D721Med (cell line): ENCODE data around the gene ADAMTS12.

Experiments
- DNase-seq: peaks from one replicate; pipeline ENCODE4 v3.0.0; 2011; ENCODE audit warnings: low spot score; ENCODE audit not compliant: insufficient read length
- FAIRE-seq: peaks from 2 replicates; lab custom pipeline; 2011; peaks lifted over from hg19 to GRCh38; lab: Jason Lieb, UNC
- TF ChIP-seq, protein P1 (sequence below): IDR thresholded peaks from 2 replicates; pipeline ENCODE4 v1.5.1; 2012; ENCODE audit warnings: mild to moderate bottlenecking, control low read depth; ENCODE audit not compliant: insufficient read depth; ENCODE audit errors: missing control alignments

The ADAMTS12 gene, protein sequence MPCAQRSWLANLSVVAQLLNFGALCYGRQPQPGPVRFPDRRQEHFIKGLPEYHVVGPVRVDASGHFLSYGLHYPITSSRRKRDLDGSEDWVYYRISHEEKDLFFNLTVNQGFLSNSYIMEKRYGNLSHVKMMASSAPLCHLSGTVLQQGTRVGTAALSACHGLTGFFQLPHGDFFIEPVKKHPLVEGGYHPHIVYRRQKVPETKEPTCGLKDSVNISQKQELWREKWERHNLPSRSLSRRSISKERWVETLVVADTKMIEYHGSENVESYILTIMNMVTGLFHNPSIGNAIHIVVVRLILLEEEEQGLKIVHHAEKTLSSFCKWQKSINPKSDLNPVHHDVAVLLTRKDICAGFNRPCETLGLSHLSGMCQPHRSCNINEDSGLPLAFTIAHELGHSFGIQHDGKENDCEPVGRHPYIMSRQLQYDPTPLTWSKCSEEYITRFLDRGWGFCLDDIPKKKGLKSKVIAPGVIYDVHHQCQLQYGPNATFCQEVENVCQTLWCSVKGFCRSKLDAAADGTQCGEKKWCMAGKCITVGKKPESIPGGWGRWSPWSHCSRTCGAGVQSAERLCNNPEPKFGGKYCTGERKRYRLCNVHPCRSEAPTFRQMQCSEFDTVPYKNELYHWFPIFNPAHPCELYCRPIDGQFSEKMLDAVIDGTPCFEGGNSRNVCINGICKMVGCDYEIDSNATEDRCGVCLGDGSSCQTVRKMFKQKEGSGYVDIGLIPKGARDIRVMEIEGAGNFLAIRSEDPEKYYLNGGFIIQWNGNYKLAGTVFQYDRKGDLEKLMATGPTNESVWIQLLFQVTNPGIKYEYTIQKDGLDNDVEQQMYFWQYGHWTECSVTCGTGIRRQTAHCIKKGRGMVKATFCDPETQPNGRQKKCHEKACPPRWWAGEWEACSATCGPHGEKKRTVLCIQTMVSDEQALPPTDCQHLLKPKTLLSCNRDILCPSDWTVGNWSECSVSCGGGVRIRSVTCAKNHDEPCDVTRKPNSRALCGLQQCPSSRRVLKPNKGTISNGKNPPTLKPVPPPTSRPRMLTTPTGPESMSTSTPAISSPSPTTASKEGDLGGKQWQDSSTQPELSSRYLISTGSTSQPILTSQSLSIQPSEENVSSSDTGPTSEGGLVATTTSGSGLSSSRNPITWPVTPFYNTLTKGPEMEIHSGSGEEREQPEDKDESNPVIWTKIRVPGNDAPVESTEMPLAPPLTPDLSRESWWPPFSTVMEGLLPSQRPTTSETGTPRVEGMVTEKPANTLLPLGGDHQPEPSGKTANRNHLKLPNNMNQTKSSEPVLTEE (N-terminal part only)

DNA sequence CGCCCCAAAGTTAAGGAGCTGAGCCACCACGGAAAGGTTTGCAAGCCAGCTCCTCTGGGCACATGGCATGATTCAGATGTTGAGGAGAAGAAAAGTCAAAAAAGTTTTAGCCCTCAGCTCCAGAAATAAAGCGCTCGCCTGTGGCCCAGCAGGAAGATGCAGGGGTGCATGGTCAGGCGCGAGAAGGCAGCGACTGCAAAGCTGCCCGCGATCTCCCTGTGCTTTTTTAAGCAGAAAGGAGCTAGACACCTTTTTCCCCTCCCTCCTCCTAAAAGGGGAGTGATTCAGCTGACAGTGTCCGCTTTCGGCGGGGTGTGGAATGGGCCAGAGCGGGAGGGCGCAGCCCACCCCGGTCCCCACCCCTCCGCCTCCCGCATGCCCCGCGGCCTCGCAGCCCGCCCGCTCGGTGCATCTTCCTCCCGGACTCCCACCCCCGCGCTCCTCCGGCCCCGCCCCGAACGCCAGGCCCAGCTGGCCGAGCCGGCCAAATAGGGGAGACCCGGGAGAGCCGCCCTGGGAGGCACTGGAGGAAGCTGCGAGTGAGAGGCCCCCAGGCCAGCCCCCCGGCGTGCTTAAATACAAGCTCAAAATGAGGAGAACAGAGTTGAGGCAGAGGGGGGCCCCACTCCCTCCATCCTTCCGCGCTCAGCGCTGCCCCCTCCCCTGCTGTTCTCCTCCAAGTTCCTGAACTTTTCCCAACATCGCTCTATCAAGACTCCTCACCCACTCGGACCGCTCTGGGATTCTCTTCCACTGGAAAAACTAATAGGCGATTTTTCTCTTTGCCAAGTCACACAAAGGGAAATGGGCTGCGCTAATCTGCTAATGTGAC is at the start of gene ADAMTS12:
ADAMTS12 (minus strand) TSS at position 203 of the 832 bp plus-strand sequence; CDS start at position 69, 134 bp downstream.
- DNase-seq, result no peak
- TF ChIP-seq, protein P1, sequence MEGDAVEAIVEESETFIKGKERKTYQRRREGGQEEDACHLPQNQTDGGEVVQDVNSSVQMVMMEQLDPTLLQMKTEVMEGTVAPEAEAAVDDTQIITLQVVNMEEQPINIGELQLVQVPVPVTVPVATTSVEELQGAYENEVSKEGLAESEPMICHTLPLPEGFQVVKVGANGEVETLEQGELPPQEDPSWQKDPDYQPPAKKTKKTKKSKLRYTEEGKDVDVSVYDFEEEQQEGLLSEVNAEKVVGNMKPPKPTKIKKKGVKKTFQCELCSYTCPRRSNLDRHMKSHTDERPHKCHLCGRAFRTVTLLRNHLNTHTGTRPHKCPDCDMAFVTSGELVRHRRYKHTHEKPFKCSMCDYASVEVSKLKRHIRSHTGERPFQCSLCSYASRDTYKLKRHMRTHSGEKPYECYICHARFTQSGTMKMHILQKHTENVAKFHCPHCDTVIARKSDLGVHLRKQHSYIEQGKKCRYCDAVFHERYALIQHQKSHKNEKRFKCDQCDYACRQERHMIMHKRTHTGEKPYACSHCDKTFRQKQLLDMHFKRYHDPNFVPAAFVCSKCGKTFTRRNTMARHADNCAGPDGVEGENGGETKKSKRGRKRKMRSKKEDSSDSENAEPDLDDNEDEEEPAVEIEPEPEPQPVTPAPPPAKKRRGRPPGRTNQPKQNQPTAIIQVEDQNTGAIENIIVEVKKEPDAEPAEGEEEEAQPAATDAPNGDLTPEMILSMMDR, result no peak
- no peak for FAIRE-seq

DNA sequence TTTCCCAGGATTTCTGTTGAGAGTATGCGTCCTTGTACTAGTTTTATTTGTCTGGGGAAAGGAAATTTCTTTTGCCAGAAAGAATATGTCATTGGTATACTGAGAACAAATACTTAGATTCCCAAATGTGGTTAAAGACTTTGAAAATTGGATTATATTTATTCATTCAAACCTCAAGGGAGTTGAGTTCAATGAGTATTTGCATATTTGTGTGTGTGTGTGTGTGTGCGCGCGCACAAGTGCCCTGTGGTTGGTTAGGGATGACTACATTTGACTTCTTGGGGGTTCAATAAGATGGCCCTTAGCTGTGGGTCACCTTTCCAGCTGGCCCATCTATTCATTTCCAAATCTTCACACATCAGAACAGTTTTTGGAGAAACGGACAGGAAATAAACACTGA is 49.3 kb upstream of the ADAMTS12 start:
- DNase-seq (no peak), FAIRE-seq (no peak)
- TF ChIP-seq, protein P1, result no peak

DNA sequence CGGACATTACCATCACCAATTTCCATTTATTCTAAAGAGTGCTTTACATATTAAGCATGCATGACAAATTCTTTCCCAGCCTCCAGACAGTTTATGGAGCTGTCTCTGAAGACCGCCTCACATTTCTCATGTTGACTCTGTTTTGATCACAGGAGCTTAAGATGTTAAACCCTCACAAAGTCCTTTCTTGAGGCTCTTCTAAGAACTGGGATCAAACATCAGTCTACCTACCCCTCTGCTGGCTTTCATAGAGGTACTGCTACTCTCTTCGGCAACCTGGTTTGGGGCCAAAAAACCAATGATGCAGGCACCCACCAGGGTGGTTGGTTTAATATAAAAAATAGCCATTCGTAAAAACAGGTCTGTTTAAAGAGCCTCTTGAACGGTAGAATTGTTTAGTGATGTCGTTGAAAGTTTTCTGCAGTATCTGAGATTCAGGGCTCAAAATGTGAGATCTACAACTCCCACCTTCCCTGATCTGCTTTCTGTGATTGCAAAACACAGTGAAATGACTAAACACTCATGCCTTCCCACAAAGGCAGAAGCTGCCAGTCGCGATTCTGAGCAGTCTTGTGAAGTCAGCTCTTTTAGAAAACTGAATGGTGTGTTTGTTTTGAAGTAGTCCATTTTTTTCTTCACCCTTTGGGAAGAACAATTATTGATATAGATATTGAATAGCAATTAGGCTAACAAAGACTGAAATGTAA is 47.9 kb upstream of the ADAMTS12 start:
- TF ChIP-seq, protein P1, result no peak
- FAIRE-seq, result no peak
- DNase-seq, result no peak

DNA sequence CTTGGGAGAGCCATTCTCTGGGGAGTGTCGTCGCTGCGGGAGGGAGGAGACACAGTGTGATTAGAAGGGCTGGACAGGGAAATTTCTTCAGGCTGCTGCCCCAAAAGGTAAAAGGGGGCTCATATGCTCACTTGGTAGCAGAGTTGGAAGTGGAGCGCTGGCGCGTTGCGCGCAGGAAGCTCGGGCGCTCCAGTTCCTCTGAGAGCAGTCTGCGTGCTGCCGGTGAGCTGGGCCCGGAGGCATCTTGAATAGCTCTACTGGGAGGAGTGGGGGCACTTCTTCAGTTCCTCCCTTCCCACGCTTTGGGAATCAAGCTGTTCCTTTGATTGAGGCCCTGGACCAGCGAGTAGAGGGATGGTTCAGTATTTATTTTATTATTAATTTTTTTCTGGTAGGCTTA is 47.1 kb upstream of the ADAMTS12 start:
- TF ChIP-seq, protein P1, result no peak
- DNase-seq, result no peak
- FAIRE-seq, result no peak

DNA sequence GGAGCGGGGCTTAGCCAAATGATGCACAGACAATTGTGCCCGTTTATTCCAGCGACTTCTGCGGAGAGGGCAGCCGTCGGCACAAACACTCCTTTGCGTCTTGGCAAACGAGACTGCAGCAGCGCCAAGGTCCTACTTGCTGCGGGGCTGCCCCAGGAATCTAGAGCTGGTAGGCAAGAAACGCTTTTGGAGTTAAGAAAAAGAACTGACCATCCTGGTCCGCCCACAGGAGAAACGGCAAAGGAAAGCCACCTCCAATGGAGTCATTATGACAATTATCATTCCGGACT is 46.7 kb upstream of the ADAMTS12 start:
- TF ChIP-seq, protein P1, result no peak
- FAIRE-seq (no peak), DNase-seq (no peak)
